Activated CD4-positive, alpha-beta T cell treated with anti-CD3 and anti-CD28 coated beads for 48 hours (primary cell): ENCODE data around the gene CBLB.
"Not testable (repeated sequence)": the region's sequence is repeated elsewhere in the genome, so short reads cannot be mapped to it uniquely, and the experiment has no call there.

Experiments used
- DNase-seq: peaks from one replicate; pipeline ENCODE4 v3.0.0-alpha.2; 2020

Gene CBLB

GRCh38 chr3:105815331-105815730 is 53.5 kb downstream of the CBLB start:
- not testable (repeated sequence) for DNase-seq

DNA sequence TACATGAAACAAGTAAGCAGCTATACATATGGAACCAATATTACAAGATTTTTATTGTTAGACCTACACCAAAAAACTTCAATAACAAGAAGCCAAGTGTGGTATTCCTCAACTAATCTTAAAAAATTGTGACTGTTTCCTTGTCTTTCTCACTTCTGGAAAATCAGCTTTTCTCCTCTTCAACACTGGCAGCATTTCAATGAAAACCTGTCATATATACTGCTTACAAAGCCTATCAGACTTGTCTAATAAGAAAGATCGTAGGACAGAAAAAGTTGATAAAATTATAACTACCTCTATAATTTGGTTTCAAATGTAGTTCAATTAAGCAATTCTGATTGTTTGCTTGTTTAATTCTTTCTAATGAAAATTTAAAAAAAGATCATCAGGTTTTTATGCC is 55.1 kb downstream of the CBLB start:
- no peak for DNase-seq

DNA sequence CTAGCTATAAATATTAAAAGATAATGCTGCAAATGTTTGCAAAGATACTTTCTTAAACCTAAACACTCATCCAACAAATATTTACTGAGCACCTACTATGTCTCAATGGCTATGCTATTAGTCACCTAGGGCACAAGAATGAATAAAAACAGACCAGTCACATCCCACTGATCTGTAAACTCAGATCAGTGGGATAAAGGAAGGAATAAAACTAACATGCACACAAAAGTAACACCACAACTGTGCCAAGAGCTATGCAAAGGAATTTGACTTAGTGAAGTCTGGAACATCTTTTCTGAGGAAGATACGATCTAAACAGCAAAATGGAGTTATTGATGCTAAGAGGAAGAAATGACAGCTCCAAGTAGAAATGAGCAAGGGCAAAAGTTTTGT is 56.6 kb downstream of the CBLB start:
- no peak for DNase-seq

GRCh38 chr3:105811518-105812193 is 57.2 kb downstream of the CBLB start:
- DNase-seq: no peak

DNA sequence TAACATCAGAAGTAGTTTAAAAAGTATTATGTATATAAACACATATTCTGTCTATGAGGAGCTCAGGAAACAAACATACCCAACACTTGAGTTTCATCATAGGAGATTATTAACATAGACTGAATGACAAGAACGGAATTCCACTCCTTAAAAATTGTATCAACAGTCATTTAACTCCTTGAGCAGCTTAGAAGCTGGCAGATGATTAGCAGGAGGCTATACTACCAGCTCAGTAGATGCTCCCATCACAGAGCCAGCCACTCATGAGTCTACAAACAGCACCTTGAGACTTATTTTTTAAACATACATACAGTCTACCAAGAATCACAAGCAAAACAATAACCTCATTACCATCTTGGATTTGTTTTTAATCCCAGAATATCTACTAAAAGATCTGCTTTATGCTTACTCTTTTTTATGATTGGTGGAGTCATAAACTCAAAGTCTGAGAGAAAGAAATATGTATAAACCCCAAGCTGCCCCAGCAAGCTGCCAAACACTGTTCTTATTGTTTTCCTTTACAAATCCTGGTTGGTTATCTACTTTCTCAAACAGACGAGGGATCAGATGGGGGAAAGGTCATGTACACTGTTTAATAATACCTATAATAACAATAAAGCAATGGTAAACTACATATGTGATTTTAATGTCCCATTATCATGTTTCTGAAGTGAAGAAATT is 59.5 kb downstream of the CBLB start:
- DNase-seq: no peak

DNA sequence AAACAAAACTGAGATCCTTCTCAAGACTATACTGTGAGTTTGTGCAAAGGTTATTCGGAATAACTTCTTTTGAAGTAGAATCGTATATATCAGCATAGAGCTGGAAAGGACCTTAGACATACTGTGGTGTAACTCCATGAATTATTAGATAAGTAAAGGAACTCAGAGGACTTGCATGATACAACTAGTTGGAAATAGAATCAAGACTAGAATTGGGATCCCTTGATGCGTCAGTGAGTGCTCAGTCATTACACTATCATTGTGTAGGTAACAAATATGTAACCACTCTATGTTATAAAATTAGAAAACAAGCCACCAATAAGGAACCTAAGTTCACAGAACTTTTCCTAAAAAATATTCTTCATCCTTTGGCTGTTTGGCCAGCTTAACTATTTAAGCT is 61.1 kb downstream of the CBLB start:
- DNase-seq: no peak

GRCh38 chr3:105807146-105807545 is 61.7 kb downstream of the CBLB start:
- DNase-seq: no peak

- no peak for DNase-seq
These were observed 62.5 kb downstream of the CBLB start for GRCh38 chr3:105806359-105806758.

GRCh38 chr3:105805404-105805803 is 63.4 kb downstream of the CBLB start:
- no peak for DNase-seq

DNA sequence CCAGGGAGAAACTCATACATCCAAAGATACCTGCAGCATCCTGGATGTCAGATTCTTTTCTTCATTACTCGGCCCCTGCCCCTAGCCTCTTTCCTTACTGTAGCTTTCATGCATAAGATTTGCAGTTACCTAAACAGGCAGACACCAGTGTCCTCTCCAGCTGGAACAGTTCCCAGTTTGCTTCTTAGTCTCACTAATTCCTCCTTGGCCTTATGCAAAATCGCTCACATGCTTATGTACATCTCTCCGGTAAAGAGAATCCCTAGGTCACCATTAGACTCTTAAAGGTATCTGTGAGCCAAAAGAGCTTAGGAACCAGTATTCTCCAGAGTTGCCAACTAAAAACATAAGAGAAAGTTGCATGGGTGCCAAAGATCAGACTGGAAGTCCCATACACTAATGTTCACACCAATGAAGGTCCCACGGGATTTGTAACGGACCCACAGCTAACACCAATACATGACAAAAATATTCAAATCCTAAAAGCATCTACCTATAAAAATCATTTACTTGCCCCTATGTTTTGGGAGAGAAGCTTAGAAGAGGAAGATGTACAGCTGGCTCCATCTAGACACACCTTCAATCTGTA is 66.6 kb downstream of the CBLB start:
- no peak for DNase-seq

- DNase-seq: no peak
These were observed 67.4 kb downstream of the CBLB start for GRCh38 chr3:105801397-105801796.

GRCh38 chr3:105800320-105800719 is 68.5 kb downstream of the CBLB start:
- no peak for DNase-seq

DNA sequence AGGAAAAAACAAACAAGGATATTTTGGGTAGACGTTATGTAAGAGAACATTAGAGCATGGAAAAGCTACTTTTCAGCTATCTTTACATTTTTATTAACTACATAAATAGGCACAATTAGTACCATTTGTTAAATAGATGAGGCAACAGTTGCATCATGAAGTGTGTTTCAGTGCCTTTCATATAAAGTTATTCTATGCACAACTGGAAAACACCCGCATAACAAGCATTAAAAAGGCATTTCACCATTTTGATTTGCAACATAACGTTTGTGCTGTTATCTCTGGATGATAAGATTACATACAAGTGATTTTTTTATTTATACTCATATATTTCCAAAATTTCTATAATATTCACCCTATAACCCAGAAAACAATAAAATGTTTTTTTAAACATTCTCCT is 69.5 kb downstream of the CBLB start:
- DNase-seq: no peak

DNA sequence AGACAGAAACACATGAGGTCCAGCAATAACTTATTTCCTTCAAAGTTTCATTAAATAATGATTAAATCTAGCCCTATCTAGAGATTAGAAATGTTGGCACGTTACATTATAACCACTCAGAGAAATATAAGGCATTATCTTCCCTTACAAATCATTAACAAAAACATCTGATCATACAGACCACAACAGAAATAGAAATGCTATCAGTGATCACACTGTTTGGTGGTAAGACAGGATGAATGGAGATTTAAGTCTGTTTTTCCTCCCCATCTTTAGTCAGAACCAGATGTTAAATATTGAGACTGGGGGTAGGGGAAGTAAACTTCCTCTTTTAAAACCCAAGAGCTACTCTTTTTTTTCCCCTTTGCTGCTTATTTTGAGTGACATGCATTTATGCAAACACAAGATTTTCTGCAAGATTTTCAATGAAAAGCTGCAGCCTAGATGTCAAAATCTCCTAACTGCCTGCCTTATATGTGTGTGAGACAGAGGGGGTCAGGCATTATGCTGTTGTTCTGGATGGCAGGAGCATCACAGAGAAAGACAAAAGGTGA is 70.4 kb downstream of the CBLB start:
- DNase-seq: no peak

- DNase-seq: no peak
These were observed 75.8 kb downstream of the CBLB start for GRCh38 chr3:105793040-105793439.

DNA sequence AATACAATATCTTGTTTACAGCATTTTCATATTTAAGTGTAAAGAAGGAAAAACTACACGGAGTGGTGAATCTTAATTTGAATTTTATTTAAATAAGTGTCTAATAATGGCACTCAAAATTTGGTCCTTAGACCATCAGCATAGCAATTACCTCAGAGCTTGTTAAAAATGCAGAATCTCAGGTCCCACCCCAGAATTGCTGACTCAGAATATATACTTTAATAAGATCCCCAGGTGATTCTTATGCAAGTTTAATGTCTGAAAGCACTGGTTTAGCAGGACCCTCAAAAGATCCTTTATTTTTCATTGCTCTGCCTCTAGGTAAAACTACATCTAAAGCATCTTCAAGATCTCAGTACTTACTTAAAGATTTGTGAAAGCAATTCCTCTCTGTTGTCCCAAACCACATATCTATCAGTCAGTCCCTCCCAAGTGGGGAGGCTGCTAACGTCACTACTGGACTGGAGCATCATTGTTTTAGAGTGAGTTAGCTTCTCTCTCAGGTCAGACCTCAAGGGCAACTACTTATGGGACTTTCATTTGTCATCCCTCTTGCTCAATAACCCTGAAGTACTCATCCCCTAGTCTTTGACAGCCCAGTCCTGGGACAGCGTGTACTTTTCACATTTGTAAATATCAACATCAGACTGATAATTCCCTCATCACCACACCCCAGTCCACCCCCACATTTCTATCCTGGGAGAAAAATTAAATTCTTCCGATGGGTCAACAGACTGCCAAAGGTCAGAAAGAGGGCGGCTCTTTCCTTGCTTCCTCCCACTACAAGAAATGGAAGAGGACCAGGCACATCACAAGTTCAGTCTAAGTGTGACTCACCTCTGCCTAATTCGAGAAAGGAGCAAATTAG is 76.7 kb downstream of the CBLB start:
- DNase-seq: no peak

GRCh38 chr3:105791131-105791530 is 77.7 kb downstream of the CBLB start:
- DNase-seq: no peak

DNA sequence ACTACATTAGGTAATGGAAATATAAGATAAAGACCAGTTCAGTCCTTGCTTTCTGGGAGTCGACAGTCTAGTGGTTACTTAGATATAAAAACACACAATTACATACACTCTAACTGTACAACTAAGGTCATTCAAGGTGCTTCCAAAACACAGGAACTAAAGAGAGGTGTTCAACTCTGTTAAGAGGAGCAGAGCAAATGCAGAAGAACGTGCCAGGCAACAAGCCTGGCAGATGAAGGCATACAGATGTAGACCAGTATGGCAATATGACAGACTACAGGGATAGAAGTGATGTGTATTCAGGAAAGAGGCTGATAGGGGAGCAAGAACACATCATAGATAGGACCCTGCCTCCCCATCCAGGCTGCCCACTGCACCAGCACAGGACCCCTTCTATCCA is 78.3 kb downstream of the CBLB start:
- DNase-seq: no peak

GRCh38 chr3:105788593-105788992 is 80.2 kb downstream of the CBLB start:
- no peak for DNase-seq

GRCh38 chr3:105787453-105787852 is 81.4 kb downstream of the CBLB start:
- DNase-seq: no peak

- no peak for DNase-seq
These were observed 81.8 kb downstream of the CBLB start for GRCh38 chr3:105786990-105787389.

- no peak for DNase-seq
These were observed 82.6 kb downstream of the CBLB start for GRCh38 chr3:105786241-105786640.

DNA sequence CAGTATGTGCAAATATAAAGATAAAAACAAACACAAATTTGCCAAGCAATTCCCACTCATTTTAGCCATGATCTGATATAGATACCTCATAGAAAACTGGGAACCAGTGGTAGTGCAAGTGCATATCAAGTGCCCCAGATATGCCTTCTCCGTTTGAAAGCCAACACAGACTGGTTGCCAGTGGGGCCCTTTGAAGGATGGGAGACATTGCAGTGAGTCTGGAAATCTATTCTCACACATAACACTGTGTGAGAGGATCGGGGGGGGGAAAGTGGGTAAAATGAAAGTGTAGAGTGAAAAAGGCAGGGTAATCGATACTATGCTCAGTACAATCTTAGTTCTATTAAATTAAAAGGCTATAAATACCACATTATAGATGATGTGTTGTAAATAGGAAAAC is 83.0 kb downstream of the CBLB start:
- no peak for DNase-seq
